Fibroblast of skin of right biceps (primary cell): Measurements from ENCODE around the gene CRBN.

Experiments used
- DNase-seq: peaks from one replicate; pipeline ENCODE4 v3.0.0-alpha.2; 2013

Gene CRBN

DNA sequence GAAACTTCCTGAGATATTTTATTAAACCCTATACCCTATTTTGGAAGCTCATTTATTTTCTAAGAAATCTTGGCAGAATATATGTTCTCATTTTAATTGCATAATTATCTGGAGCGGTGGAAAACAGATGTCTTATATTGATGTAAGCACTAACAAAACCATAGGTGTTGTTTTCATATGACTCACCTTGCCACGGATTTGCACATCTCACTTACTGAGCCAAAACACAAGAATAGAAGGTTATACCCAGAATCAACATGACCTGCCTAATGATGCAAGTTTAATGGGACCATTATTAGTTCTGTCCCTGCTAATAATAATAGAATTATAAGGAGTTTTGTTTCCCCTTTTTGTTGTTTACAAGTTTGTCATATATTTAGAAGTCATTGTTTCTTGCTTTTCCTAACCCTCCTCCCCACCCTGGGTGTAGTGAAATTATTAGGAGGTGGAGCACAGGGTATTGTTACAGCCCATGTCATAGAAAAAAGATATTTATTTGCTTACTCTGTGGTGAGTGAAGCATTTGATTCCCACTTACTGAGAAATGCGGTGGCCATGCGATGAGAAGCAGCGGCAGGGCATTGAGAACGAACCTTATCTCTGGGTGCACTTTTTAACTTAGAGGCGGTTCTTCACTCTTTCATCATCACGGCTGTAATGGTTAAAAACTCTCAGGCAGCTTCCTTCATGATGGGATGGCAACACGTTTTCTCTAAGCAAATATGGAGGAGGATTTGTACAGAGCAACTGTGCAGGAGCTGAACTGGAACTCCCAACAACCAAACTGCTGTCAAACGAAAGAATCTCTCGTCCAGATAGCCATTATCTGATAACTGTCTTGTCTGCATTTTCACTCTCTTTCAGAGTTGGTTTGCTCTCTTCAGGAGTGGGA, 69.8 kb downstream of the CRBN start:
- no peak for DNase-seq

- DNase-seq = no peak
Observed at GRCh38 chr3:3107858-3108257, 71.6 kb downstream of the CRBN start.

GRCh38 chr3:3107181-3107580, 72.3 kb downstream of the CRBN start:
- no peak for DNase-seq

DNA sequence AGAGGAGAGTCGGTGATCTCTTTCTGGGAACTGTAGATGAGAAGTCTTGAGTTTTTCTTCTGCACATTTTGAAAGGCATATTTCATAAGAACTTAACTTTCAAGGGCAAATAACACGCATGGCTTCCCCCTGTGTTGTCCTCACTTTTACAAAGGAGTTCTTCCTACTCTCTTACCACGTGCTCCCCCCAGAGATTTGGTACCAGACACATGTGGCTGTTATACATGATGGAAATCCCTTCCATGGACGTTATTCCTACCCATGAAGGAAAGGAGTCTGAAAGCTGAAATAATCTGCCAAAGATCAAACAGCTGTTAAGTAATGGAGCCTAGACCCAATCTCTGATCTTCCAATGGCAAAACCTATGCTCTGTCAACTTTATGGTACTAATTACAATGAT, 73.7 kb downstream of the CRBN start:
- no peak for DNase-seq

DNA sequence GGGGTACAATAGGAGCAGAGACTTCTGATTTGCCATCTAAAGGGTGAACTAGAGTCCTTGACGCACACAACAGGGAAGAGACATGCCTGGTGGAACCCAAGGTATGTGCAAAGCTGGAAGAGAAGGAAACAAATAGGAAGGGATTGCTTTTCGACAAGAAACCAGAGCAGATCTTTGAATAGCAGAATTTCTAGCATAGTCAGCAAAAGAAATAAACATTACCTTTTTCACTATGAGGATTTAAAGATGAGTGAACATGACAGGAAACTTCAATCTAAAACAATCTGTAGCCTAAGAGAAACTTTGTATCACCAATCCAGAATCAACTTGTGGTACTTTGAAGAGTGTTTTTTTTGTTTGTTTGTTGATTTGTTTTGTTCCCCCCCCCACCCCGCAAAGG, 74.2 kb downstream of the CRBN start:
- DNase-seq = no peak

GRCh38 chr3:3102751-3103150, 76.7 kb downstream of the CRBN start:
- no peak for DNase-seq

DNA sequence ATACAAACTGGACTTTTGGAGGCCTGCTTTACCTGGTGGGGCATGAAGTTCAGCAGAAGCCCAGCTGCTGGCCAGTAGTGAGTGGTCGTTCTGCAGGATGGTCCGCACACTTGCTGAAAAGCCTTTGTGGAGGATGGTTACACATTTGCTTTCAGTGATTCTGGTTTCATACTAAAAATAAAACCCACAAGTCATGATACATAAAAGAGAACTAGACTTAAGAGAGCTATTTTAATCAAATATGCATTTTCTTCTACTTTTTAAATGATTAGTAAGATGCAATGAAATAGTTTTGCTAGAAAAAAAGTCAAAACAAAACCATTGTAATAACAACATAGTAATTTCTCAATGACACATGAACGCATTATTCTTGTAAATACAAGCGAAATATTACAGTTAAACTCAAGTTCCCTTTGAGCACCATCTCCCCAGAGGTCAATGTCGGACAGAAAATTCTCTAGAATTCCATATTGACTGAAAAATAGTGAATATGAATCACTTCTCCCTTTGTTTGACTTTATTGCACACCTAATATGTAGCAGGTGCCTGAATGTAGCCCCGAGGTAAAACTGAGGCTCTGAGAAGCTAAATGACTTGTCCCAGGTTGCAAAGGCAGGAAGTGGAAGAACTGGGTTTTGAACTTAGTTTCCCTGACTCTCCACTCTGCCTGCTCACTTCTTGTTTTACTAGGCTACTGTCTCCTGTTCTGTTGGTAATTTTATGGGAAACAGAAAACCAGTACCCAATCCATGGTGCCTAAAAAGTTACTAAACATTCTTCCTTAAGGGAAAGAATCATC, 77.6 kb downstream of the CRBN start:
- DNase-seq = no peak
